Colonic mucosa (tissue), 4 donors: ENCODE results near the gene PACSIN3. TPM values are rescaled to one million over a fixed set of nuclear protein-coding genes. Genes with fewer than 3 reads are reported as not detected.

Source experiments
- DNase-seq: peaks from one replicate; pipeline ENCODE4 v3.0.0-alpha.2; 2020
- H3K27ac ChIP-seq: fragments of 200-600 bp; one replicate; pipeline ENCODE4 v1.8.0; 2021
- H3K27me3 ChIP-seq: fragments of 200-600 bp; one replicate; pipeline ENCODE4 v1.8.0; 2021
- H3K36me3 ChIP-seq: fragments of 200-600 bp; one replicate; pipeline ENCODE4 v1.8.0; 2021
- H3K4me1 ChIP-seq: fragments of 200-600 bp; one replicate; pipeline ENCODE4 v1.8.0; 2021; ENCODE audit warnings: mild to moderate bottlenecking
- H3K4me3 ChIP-seq: fragments of 200-600 bp; one replicate; pipeline ENCODE4 v1.8.0; 2021
- H3K9ac ChIP-seq, 2 donors: one replicate each; pipeline ENCODE4 v1.7.0; 2013; ENCODE audit warnings: control low read depth in 2 of 2, low read depth in 2 of 2, low read length in 2 of 2
- H3K9me3 ChIP-seq: fragments of 200-600 bp; one replicate; pipeline ENCODE4 v1.8.0; 2021
- CTCF ChIP-seq: fragments of 200-600 bp; IDR thresholded peaks from one replicate; pipeline ENCODE4 v1.8.0; 2022; ENCODE audit warnings: antibody characterized with exemption, mild to moderate bottlenecking
- intact Hi-C: fragments of 100-400 bp; cut with DNase I; formaldehyde crosslinking; loops from one replicate; pipeline ENCODE4 v1.14.1; 2022
- total RNA-seq, 2 donors: library from RNA; stranded (reverse); fragmentation: NEBNext Ultra II Directional in 1 of 2; extraction: Animal tissue kit (Norgen Biotek cat#: 25700) in 1 of 2; gene quantifications; one replicate each; pipeline ENCODE4 v1.2.1, GENCODE V29; 2021
- donor health status: healthy.
- donor health status: DM: no; HTN: no; CAD: no.
- donor health status: DM: no; HTN: no; CAD: no.

PACSIN3 gene
- total RNA-seq, 2 donors from 2014 or later, result 3.2 to 11.2 TPM

- no peak for DNase-seq
- TF ChIP-seq CTCF, result no peak
- intact Hi-C loops, result no loop called here
- no peak overlapping the region for H3K9ac ChIP-seq
- no peak overlapping the region for H3K4me3 ChIP-seq
- H3K9me3 ChIP-seq, result no peaks in the 10 kb centered on the region
- H3K27ac ChIP-seq, result no peak overlapping the region
- H3K4me1 ChIP-seq, result no peaks in the 10 kb centered on the region
- H3K36me3 ChIP-seq, result peaks cover 18% of the 10 kb centered on the region
- no peaks in the 10 kb centered on the region for H3K27me3 ChIP-seq
These were observed 23.0 kb downstream of the PACSIN3 start for GRCh38 chr11:47163193-47163592.

GRCh38 chr11:47162426-47162825 is 23.8 kb downstream of the PACSIN3 start:
- intact Hi-C loops, result no loop called here
- DNase-seq, result no peak
- TF ChIP-seq CTCF, result no peak
- Histone ChIP-seq H3K4me1 (no peaks in the 10 kb centered on the region), H3K9ac (no peak overlapping the region), H3K36me3 (peaks cover 18% of the 10 kb centered on the region), H3K4me3 (no peak overlapping the region), H3K27me3 (no peaks in the 10 kb centered on the region), H3K27ac (no peak overlapping the region), H3K9me3 (no peaks in the 10 kb centered on the region)

GRCh38 chr11:47161890-47162289 is 24.3 kb downstream of the PACSIN3 start:
- H3K36me3 ChIP-seq, result peaks cover 15% of the 10 kb centered on the region
- intact Hi-C loops, result loop anchor here (2.0 kb wide), 1 partner anchor 273 kb away; no protein-coding TSS in a partner anchor

GRCh38 chr11:47161134-47161854 is 24.9 kb downstream of the PACSIN3 start:
- TF ChIP-seq CTCF, result peak; percentile 66
- peak; percentile 65 for DNase-seq
- H3K9ac ChIP-seq, result no peak overlapping the region
- peaks cover 9% of the 10 kb centered on the region for H3K36me3 ChIP-seq
- H3K27ac ChIP-seq, result no peak overlapping the region
- no peaks in the 10 kb centered on the region for H3K4me1 ChIP-seq
- H3K27me3 ChIP-seq, result no peaks in the 10 kb centered on the region
- no peak overlapping the region for H3K4me3 ChIP-seq
- H3K9me3 ChIP-seq, result no peaks in the 10 kb centered on the region
- intact Hi-C loops, result loop anchor here (2.0 kb wide), 1 partner anchor 272 kb away; no protein-coding TSS in a partner anchor

More at GRCh38 chr11:47161890-47162289, 24.3 kb downstream of the PACSIN3 start:
- Histone ChIP-seq H3K9ac (no peak overlapping the region), H3K27ac (no peak overlapping the region), H3K4me3 (no peak overlapping the region), H3K27me3 (no peaks in the 10 kb centered on the region), H3K9me3 (no peaks in the 10 kb centered on the region), H3K4me1 (no peaks in the 10 kb centered on the region)
- no peak for TF ChIP-seq CTCF
- no peak for DNase-seq

- no peak for TF ChIP-seq CTCF
- H3K27me3 ChIP-seq, result no peaks in the 10 kb centered on the region
- peaks cover 3% of the 10 kb centered on the region for H3K36me3 ChIP-seq
- H3K4me1 ChIP-seq, result no peaks in the 10 kb centered on the region
- no peak overlapping the region for H3K4me3 ChIP-seq
- no peaks in the 10 kb centered on the region for H3K9me3 ChIP-seq
- no peak overlapping the region for H3K9ac ChIP-seq
- intact Hi-C loops, result loop anchor here (2.0 kb wide), 1 partner anchor 272 kb away; no protein-coding TSS in a partner anchor
- no peak for DNase-seq
- no peak overlapping the region for H3K27ac ChIP-seq
These were observed 25.5 kb downstream of the PACSIN3 start for GRCh38 chr11:47160753-47161133.
